Body of pancreas (tissue), 4 donors: Measurements from ENCODE around the gene PLEKHG3.

ENCODE experiments used
- CTCF ChIP-seq, 7 experiments: fragments of 450-650 bp in 4 of 7; fragments of 200-600 bp in 3 of 7; sonication (generic) in 3 of 7; IDR thresholded peaks; one replicate each; pipeline ENCODE4 v1.5.1; 2016 to 2019; ENCODE audit warnings: antibody characterized with exemption in 7 of 7
- POLR2A ChIP-seq, 3 donors: fragments of 450-650 bp; IDR thresholded peaks; one replicate each; pipeline ENCODE4 v1.6.1; 2016; ENCODE audit warnings: antibody characterized with exemption in 3 of 3, mild to moderate bottlenecking in 2 of 3

- TF ChIP-seq POLR2A (IDR thresholded peaks at IDR 0.05) (no peak), CTCF (IDR thresholded peaks at IDR 0.05) (no peak)
Observed at GRCh38 chr14:64796369-64796768, 92.1 kb downstream of the PLEKHG3 start.
